Stimulated activated CD8-positive, alpha-beta memory T cell treated with anti-CD3 and anti-CD28 coated beads, Interleukin-15, amount 100 ng/mL, for 48 hours (primary cell): ENCODE results near the gene MYO5B.

ENCODE experiments used
- DNase-seq, 2 donors: peaks; one replicate each; pipeline ENCODE4 v3.0.0-alpha.2; 2020; ENCODE audit warnings: low read depth in 2 of 2

MYO5B gene

GRCh38 chr18:50151926-50152325 is 43.0 kb downstream of the MYO5B start:
- DNase-seq, result no peak

GRCh38 chr18:50144540-50144939 is 50.4 kb downstream of the MYO5B start:
- no peak for DNase-seq

- no peak for DNase-seq
These were observed 51.1 kb downstream of the MYO5B start for GRCh38 chr18:50143886-50144285.

GRCh38 chr18:50143294-50143693 is 51.7 kb downstream of the MYO5B start:
- no peak for DNase-seq

GRCh38 chr18:50142441-50143120 is 52.4 kb downstream of the MYO5B start:
- no peak for DNase-seq

GRCh38 chr18:50138181-50139064 is 56.5 kb downstream of the MYO5B start:
- no peak for DNase-seq

GRCh38 chr18:50135903-50136302 is 59.0 kb downstream of the MYO5B start:
- no peak for DNase-seq

- DNase-seq, result no peak
These were observed 61.4 kb downstream of the MYO5B start for GRCh38 chr18:50133526-50133925.

- DNase-seq, result no peak
These were observed 63.4 kb downstream of the MYO5B start for GRCh38 chr18:50131591-50131990.

- DNase-seq, result no peak
These were observed 66.3 kb downstream of the MYO5B start for GRCh38 chr18:50128506-50129271.

GRCh38 chr18:50127516-50128210 is 67.3 kb downstream of the MYO5B start:
- DNase-seq, result no peak

- no peak for DNase-seq
These were observed 68.5 kb downstream of the MYO5B start for GRCh38 chr18:50126471-50126870.

- no peak for DNase-seq
These were observed 69.5 kb downstream of the MYO5B start for GRCh38 chr18:50125456-50125855.

- DNase-seq, result no peak
These were observed 75.7 kb downstream of the MYO5B start for GRCh38 chr18:50119296-50119695.

- no peak for DNase-seq
These were observed 77.1 kb downstream of the MYO5B start for GRCh38 chr18:50117863-50118262.

- no peak for DNase-seq
These were observed 79.9 kb downstream of the MYO5B start for GRCh38 chr18:50115095-50115494.

- no peak for DNase-seq
These were observed 80.5 kb downstream of the MYO5B start for GRCh38 chr18:50114448-50114847.

- DNase-seq, result no peak
These were observed 81.2 kb downstream of the MYO5B start for GRCh38 chr18:50113726-50114125.

- no peak for DNase-seq
These were observed 83.5 kb downstream of the MYO5B start for GRCh38 chr18:50111398-50111797.

- DNase-seq, result no peak
These were observed 87.4 kb downstream of the MYO5B start for GRCh38 chr18:50107468-50107977.

GRCh38 chr18:50105027-50105426 is 89.9 kb downstream of the MYO5B start:
- DNase-seq, result no peak

GRCh38 chr18:50104421-50104820 is 90.5 kb downstream of the MYO5B start:
- no peak for DNase-seq
